VCaP (cell line): Measurements from ENCODE around the gene ANKRD44.
"Not testable (repeated sequence)": the region's sequence is repeated elsewhere in the genome, so short reads cannot be mapped to it uniquely, and the experiment has no call there.

Source experiments
- H3K27ac ChIP-seq: fragments of 450-650 bp; 2 replicates; pipeline ENCODE4 v1.5.1; 2017
- TF ChIP-seq, protein P1 (sequence below): fragments of 450-650 bp; conservative IDR thresholded peaks from 2 replicates; pipeline ENCODE4 v1.5.1; 2017; ENCODE audit warnings: mild to moderate bottlenecking, moderate library complexity

Gene ANKRD44

DNA sequence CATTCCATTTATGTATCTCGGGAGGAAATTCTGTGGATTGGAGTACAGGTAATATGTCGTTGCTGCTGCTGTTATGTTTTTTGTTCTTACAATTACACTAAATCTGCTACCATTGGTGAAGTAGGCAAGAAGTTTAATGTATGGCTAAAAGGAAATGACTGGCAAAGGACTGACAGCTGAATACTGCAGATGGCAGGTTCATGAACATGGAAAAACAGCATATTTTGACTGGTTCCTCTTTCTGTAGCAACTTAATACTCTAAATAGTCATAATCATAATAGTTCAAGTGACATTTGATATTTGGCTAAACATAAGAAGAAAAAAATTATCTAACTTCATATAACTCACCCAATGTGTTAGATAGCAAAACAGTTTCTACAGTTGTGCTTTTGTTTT lies 299.6 kb downstream of the ANKRD44 start:
- H3K27ac ChIP-seq, result no peak overlapping the region
- TF ChIP-seq, protein P1, sequence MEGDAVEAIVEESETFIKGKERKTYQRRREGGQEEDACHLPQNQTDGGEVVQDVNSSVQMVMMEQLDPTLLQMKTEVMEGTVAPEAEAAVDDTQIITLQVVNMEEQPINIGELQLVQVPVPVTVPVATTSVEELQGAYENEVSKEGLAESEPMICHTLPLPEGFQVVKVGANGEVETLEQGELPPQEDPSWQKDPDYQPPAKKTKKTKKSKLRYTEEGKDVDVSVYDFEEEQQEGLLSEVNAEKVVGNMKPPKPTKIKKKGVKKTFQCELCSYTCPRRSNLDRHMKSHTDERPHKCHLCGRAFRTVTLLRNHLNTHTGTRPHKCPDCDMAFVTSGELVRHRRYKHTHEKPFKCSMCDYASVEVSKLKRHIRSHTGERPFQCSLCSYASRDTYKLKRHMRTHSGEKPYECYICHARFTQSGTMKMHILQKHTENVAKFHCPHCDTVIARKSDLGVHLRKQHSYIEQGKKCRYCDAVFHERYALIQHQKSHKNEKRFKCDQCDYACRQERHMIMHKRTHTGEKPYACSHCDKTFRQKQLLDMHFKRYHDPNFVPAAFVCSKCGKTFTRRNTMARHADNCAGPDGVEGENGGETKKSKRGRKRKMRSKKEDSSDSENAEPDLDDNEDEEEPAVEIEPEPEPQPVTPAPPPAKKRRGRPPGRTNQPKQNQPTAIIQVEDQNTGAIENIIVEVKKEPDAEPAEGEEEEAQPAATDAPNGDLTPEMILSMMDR, result no peak

DNA sequence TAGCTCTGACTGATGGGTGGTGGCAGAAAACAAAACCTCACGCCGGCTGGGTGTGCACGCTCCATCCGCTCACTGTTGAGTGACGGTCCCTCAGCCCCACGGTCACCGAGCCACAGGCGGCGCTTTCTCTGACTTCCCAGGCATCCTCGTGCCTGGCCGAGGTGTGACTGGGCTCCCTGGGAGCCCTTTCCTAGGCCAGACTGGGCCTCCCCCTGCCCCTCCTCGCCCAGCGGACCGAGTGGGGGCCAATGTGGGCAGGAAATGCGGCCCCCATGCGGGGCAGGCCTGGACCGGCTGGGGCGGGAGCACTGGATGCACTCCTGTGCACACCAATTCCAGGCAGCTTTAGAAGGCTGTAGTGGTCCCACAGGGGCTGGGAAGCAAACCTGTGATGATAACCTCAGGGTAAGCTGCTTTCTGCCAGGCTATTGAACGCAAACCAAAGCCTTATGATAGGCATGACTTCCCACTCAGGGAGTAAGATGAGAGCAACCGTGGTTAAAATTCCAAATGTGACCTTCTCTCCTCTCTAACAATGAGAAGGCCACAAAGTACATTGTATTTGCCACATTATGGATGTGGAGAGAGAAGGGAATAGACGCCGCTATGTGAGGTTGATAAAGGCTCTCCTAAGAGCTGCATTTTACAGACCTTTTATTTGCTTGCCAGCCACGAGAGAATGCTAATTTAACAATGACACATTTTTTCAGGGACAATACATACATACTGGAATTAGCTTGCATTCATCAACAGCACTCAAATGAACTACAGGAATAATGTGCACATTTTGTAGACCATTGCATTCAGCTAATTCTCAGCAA lies 300.2 kb downstream of the ANKRD44 start:
- TF ChIP-seq, protein P1, result no peak
- no peak overlapping the region for H3K27ac ChIP-seq

DNA sequence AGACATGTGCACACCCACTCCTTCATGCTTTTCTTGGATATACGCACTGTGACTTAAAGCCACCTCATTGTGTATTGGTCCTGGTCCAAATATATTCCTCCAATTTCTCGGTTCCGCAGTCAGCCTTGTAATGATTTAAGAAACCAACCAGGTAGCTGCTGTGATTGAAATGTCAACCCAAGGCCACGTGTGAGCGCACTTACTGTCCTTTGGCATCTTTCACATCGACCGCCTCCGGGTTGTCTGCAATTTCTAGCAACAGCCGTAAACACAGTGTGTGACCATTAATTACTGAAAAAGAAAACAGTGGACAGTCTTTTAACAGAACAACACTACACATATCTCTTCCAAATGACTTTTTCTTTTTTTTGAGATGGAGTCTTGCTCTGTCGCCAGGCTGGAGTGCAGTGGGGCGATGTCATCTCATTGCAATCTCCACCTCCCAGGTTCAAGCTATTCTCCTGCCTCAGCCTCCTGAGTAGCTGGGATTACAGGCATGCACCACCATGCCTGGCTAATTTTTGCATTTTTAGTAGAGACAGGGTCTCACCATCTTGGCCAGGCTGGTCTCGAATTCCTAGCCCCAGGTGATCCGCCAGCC lies 301.7 kb downstream of the ANKRD44 start:
- not testable (repeated sequence) for H3K27ac ChIP-seq

DNA sequence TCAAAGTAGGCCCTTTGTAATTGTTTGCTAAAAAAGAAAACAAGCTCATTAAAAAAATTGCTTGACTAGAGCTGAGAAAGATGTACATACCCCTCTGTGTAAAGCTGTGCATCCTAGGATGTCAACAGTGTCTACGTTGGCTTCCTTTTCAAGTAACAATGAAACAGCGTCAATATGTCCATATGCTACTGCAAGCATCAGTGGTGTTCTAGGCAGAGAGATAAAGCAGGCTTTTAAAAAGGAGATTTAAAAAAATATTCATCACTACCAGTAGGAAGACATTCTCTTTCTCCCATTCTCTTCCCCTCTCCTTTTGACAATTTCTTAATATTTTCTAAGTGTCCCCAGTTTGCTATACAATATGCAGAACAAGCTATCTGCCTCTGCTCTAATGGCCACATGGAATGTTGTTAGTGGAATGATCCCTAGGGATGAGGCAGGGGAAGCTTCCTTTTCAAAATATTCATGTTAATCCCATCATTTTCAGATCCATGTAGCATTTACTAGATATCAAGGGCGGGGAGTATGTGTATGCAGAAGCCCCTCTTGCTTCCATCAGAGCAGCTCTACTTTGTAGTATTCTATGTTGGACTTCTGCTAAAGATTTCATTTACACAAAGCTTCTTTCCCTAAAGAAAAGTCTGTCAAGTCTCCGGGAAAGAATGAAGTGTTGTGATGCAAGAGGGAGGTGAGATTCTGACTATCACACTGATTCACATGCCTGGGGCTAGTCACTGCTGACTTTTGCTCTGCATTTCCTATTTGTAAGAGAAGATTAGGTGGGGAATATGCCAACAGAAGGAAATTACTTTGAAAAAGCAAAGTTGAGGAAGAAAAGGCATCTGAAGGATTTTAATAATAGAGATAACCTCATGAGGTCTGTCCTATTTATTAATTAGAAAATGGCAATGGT lies 302.6 kb downstream of the ANKRD44 start:
- TF ChIP-seq, protein P1, result no peak
- H3K27ac ChIP-seq, result no peak overlapping the region

DNA sequence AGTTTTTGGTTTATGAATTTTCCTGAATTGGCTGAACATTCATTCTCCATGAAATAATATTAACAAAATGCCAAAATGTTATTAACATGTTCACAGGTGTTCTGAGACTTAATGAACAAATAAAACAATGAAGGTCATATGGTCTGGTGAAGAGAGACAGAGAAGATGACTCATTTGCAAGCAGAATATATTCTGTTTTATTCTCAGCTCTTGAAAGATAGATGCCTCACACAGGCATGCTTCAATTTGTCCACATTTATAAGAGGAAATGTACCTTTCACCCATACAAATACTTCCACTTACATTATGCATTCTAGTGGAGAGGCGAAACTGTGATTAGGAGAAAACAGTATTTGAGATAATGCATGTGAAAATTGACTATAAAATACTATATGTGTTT lies 308.7 kb downstream of the ANKRD44 start:
- no peak overlapping the region for H3K27ac ChIP-seq
- TF ChIP-seq, protein P1, result no peak

DNA sequence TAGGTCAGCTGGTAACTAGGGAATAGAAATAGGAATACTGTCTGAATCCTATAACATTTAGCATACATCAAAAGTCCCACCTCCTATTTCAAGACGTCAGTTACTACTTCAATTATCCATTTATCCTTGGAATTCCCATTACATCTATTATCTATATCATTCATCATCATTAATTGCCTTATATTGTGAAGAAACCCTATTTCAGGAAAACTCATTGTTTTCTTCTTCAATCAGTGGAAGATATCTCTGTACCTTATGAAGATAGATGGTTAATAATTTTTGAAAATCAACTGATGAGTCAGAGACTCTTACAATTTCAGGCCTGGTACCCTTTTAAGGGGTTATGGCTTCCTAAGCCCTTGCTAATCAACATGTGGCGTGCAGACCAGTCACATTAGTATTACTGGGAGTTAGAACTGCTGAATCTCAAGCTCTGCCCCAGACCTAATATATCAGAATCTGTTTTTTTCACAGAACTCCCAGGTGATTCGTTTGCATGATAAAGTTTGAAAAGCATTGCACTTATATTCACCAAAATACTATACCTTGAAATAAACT lies 314.7 kb downstream of the ANKRD44 start:
- no peak overlapping the region for H3K27ac ChIP-seq
- TF ChIP-seq, protein P1, result no peak

DNA sequence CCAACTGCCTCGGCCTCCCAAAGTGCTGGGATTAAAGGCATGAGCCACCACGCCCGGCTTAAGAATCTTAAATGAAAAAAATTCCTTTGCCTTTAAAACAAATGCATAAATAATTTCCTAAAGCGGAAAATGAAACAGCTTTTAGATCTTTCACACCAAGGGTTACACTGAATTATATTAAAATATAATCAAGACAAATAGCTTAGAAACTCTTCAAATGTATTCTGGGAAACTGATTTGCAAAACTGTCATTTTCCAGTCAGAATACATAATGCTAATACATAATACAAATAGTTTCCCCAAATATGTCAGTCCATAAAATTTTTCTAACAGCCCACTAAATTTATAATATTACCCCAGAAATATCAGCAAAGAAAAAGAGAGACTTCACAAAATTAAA lies 315.8 kb downstream of the ANKRD44 start:
- TF ChIP-seq, protein P1, result no peak
- no peak overlapping the region for H3K27ac ChIP-seq
